Keratinocyte (primary cell): ENCODE results near the gene MYT1.

ENCODE experiments used
- CTCF ChIP-seq, 3 experiments: IDR thresholded peaks in 1 of 3; conservative IDR thresholded peaks in 1 of 3; optimal IDR thresholded peaks in 1 of 3; 2 replicates in 2 of 3; 3 replicates in 1 of 3; pipeline versions ENCODE3 to v1.5.1; 2011; ENCODE audit warnings: low read length in 3 of 3, mild to moderate bottlenecking in 3 of 3, moderate library complexity in 2 of 3, control low read depth in 1 of 3, inconsistent platforms in 1 of 3; ENCODE audit not compliant: insufficient read depth in 2 of 3; ENCODE audit errors: extremely low read depth in 1 of 3
- EZH2 ChIP-seq: IDR thresholded peaks from one replicate; pipeline ENCODE4 v1.6.1; 2012; ENCODE audit warnings: inconsistent platforms, mild to moderate bottlenecking, low read length, moderate library complexity

GRCh38 chr20:64247307-64247618, 83.0 kb downstream of the MYT1 start:
- no peak for TF ChIP-seq CTCF (optimal IDR thresholded peaks at IDR 0.05 in 1 of 3, IDR thresholded peaks at IDR 0.05 in 1 of 3, conservative IDR thresholded peaks at IDR 0.05 in 1 of 3; ENCODE audit: extremely low read depth in 1 of 3, insufficient read depth in 2 of 3, low read length in 3 of 3)
- TF ChIP-seq EZH2: no peak
